Panc1 (cell line): Measurements from ENCODE around the gene ZNF185. TPM values are rescaled to one million over a fixed set of nuclear protein-coding genes. Genes with fewer than 3 reads are reported as not detected.

Source experiments
- ATAC-seq: fragments of 200-7000 bp; cut with Tn5 transposase; 2 replicates; pipeline ENCODE4 v1.9.1; 2020; ENCODE audit warnings: mild to moderate bottlenecking, moderate library complexity
- BruUV-seq: library from RNA; stranded (reverse); fragments of 400-500 nt; replicated peaks from 2 replicates; lab custom pipeline; 2021; lab: Mats Ljungman, UMichigan
- CTCF ChIA-PET: fragments of 300-600 bp; sonication (Branson Sonifier 250); formaldehyde crosslinking; loops from one replicate; lab custom pipeline; 2022; ENCODE audit warnings: antibody characterized with exemption; lab: Charles Lee
- POLR2A ChIA-PET: fragments of 300-600 bp; sonication (Branson Sonifier 250); formaldehyde crosslinking; loops from one replicate; lab custom pipeline; 2022; ENCODE audit warnings: antibody characterized with exemption; lab: Charles Lee
- DNase-seq: peaks from one replicate; pipeline ENCODE4 v3.0.0-alpha.2; 2010; ENCODE audit warnings: low read depth, low spot score
- H3K27ac ChIP-seq: 2 replicates; pipeline ENCODE4 v1.5.1; 2011; ENCODE audit warnings: mild to moderate bottlenecking, low read length, inconsistent platforms
- H3K27me3 ChIP-seq: fragments of 200-500 bp; sonication (Bioruptor generic); 2 replicates; pipeline ENCODE4 v1.6.0; 2014; ENCODE audit warnings: low read length, inconsistent platforms; ENCODE audit not compliant: control insufficient read depth, insufficient read depth
- H3K36me3 ChIP-seq: fragments of 200-500 bp; sonication (Bioruptor generic); 2 replicates; pipeline ENCODE4 v1.5.1; 2014; ENCODE audit warnings: inconsistent platforms, mild to moderate bottlenecking, low read length, moderate library complexity; ENCODE audit not compliant: control insufficient read depth, insufficient read depth
- H3K4me1 ChIP-seq: 2 replicates; pipeline ENCODE4 v1.5.1; 2011; ENCODE audit warnings: inconsistent platforms, mild to moderate bottlenecking, low read length, moderate library complexity; ENCODE audit not compliant: control insufficient read depth, insufficient read depth
- H3K4me3 ChIP-seq, 2 experiments: 2 replicates each; pipeline ENCODE4 v1.5.1; 2011 to 2012; ENCODE audit warnings: low read depth in 2 of 2, low read length in 2 of 2, mild to moderate bottlenecking in 2 of 2, inconsistent platforms in 1 of 2, moderate library complexity in 1 of 2
- H3K9me3 ChIP-seq: fragments of 200-500 bp; sonication (Bioruptor generic); 2 replicates; pipeline ENCODE4 v1.5.1; 2014; ENCODE audit warnings: low read depth, mild to moderate bottlenecking, inconsistent platforms, low read length, moderate library complexity; ENCODE audit not compliant: control insufficient read depth, insufficient read depth
- POLR2AphosphoS5 ChIP-seq: IDR thresholded peaks from 2 replicates; pipeline ENCODE4 v1.6.1; 2012; ENCODE audit warnings: mild to moderate bottlenecking, low read depth, low read length, moderate library complexity
- SIN3A ChIP-seq: IDR thresholded peaks from 2 replicates; pipeline ENCODE4 v1.6.1; 2012; ENCODE audit warnings: low read depth, mild to moderate bottlenecking, low read length, moderate library complexity, borderline replicate concordance; ENCODE audit not compliant: insufficient read depth
- TCF7L2 ChIP-seq: IDR thresholded peaks from 2 replicates; pipeline ENCODE4 v1.6.1; 2011; ENCODE audit warnings: mild to moderate bottlenecking, low read depth, low read length, inconsistent platforms
- in situ Hi-C: cut with HindIII; loops from 2 replicates; pipeline ENCODE4 v1.10.0; 2016; ENCODE audit warnings: low sequenced_read_pairs, low pct_unique_long_range_greater_than_20kb
- intact Hi-C: fragments of 100-400 bp; cut with micrococcal nuclease; formaldehyde crosslinking; loops from one replicate; pipeline ENCODE4 v1.10.0; 2022; ENCODE audit not compliant: unreplicated experiment
- total RNA-seq: library from RNA; stranded (reverse); gene quantifications from one replicate; pipeline ENCODE4 v1.2.1, GENCODE V29; 2021; ENCODE audit not compliant: unreplicated experiment
- TF ChIP-seq, protein P1 (sequence below): fragments of 450-650 bp; IDR thresholded peaks from 2 replicates; pipeline ENCODE4 v1.5.1; 2017; ENCODE audit warnings: mild to moderate bottlenecking
- TF ChIP-seq, protein P2 (sequence below), 2 experiments: IDR thresholded peaks; 2 replicates each; pipeline ENCODE4 v1.6.1; 2011 to 2012; ENCODE audit warnings: low read depth in 2 of 2, control low read depth in 1 of 2, low read length in 1 of 2, mild to moderate bottlenecking in 1 of 2, moderate library complexity in 1 of 2; ENCODE audit not compliant: insufficient read depth in 1 of 2

Gene ZNF185
- total RNA-seq, 1 experiment from 2014 or later = 5.4 TPM

DNA sequence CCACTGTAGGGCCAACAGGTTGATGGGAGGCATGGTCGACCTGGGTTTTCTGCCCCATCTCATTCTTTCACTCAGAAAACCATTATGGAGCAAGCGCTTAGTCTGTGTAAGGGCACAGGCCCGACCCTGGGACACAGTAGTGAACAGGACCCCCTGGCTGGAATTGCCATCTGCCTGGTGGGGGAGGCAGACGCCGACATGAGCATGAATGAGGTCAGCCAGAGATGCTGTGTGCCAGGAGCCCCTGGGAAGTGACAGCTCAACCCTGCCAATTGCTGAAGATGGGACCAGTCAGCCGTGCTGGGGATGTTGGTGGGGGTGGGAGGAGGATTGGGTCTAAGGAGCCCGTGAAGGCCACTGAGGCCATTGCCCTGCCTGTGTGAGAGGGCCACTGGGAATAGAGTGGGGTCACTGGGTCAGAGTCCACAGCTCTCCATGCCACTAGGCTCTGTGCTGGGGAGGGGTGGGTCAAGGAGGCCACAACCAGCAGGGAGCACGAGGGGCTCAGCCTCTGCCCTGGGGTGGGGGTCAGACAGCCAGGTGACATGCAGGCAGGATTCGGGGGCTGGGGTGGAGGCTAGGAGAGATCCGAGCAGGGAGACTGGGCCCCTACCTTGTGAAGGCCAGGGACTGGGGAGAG is 31.0 kb downstream of the ZNF185 start:
- TF ChIP-seq, protein P1, sequence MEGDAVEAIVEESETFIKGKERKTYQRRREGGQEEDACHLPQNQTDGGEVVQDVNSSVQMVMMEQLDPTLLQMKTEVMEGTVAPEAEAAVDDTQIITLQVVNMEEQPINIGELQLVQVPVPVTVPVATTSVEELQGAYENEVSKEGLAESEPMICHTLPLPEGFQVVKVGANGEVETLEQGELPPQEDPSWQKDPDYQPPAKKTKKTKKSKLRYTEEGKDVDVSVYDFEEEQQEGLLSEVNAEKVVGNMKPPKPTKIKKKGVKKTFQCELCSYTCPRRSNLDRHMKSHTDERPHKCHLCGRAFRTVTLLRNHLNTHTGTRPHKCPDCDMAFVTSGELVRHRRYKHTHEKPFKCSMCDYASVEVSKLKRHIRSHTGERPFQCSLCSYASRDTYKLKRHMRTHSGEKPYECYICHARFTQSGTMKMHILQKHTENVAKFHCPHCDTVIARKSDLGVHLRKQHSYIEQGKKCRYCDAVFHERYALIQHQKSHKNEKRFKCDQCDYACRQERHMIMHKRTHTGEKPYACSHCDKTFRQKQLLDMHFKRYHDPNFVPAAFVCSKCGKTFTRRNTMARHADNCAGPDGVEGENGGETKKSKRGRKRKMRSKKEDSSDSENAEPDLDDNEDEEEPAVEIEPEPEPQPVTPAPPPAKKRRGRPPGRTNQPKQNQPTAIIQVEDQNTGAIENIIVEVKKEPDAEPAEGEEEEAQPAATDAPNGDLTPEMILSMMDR = no peak
- TF ChIP-seq TCF7L2 (no peak), POLR2AphosphoS5 (no peak), SIN3A (no peak)
- TF ChIP-seq, protein P2, sequence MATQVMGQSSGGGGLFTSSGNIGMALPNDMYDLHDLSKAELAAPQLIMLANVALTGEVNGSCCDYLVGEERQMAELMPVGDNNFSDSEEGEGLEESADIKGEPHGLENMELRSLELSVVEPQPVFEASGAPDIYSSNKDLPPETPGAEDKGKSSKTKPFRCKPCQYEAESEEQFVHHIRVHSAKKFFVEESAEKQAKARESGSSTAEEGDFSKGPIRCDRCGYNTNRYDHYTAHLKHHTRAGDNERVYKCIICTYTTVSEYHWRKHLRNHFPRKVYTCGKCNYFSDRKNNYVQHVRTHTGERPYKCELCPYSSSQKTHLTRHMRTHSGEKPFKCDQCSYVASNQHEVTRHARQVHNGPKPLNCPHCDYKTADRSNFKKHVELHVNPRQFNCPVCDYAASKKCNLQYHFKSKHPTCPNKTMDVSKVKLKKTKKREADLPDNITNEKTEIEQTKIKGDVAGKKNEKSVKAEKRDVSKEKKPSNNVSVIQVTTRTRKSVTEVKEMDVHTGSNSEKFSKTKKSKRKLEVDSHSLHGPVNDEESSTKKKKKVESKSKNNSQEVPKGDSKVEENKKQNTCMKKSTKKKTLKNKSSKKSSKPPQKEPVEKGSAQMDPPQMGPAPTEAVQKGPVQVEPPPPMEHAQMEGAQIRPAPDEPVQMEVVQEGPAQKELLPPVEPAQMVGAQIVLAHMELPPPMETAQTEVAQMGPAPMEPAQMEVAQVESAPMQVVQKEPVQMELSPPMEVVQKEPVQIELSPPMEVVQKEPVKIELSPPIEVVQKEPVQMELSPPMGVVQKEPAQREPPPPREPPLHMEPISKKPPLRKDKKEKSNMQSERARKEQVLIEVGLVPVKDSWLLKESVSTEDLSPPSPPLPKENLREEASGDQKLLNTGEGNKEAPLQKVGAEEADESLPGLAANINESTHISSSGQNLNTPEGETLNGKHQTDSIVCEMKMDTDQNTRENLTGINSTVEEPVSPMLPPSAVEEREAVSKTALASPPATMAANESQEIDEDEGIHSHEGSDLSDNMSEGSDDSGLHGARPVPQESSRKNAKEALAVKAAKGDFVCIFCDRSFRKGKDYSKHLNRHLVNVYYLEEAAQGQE (IDR thresholded peaks at IDR 0.05; ENCODE audit: insufficient read depth in 1 of 2, low read depth in 2 of 2, low read length in 1 of 2) = no peak
- DNase-seq = no peak
- Histone ChIP-seq H3K4me1 (peaks cover 9% of the 10 kb centered on the region; the same call in 1 of the 2 replicates), H3K27ac (no peak overlapping the region), H3K9me3 (no peaks in the 10 kb centered on the region), H3K36me3 (no peaks in the 10 kb centered on the region), H3K4me3 (no peak overlapping the region), H3K27me3 (no peaks in the 10 kb centered on the region)
- ATAC-seq = no peak
- BruUV-seq = no TSS peak
- intact Hi-C loops (no loop called here), in situ Hi-C loops (no loop called here)
- ChIA-PET CTCF (interaction anchor here (0.6 kb wide), 1 partner anchor 108 kb away, joined by 3 read pairs; no protein-coding TSS in a partner anchor), POLR2A (no interaction called here)

DNA sequence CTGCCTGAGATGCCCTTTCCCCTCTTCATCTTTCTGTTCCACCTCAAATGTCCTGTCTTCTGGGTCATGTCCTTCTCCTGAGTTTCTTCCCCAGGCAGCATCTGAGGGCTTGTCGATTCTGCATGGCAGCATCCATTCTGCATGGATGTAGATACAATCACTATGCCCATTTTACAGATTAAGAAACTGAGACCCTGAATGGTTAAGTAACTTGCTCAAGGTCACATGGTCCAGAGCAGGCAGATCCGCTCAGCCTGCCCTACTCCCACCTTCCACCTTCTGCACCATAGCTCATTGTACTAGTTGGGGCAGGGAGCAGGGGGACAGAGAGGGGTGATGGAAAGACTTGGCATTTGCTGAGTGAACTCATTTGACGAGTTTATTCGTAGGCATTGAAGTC is 32.0 kb downstream of the ZNF185 start:
- no peak overlapping the region for H3K4me3 ChIP-seq
- ChIA-PET CTCF (no interaction called here), POLR2A (no interaction called here)
- no TSS peak for BruUV-seq
- H3K9me3 ChIP-seq = no peaks in the 10 kb centered on the region
- ATAC-seq (no peak), DNase-seq (no peak)
- H3K27me3 ChIP-seq = no peaks in the 10 kb centered on the region
- intact Hi-C loops = no loop called here
- no peak for TF ChIP-seq SIN3A
- TF ChIP-seq TCF7L2 = no peak
- no peak for TF ChIP-seq POLR2AphosphoS5
- TF ChIP-seq, protein P1 = no peak
- H3K27ac ChIP-seq = no peak overlapping the region
- in situ Hi-C loops = no loop called here
- H3K36me3 ChIP-seq = no peaks in the 10 kb centered on the region
- peaks cover 9% of the 10 kb centered on the region; the same call in 1 of the 2 replicates for H3K4me1 ChIP-seq
